Stimulated activated CD4-positive, alpha-beta T cell treated with anti-CD3 and anti-CD28 coated beads, Interleukin-1b, Interleukin-23, amount 100 ng/mL, for 4 hours (primary cell): ENCODE data around the gene RNF4.
"Not testable (repeated sequence)": the region's sequence is repeated elsewhere in the genome, so short reads cannot be mapped to it uniquely, and the experiment has no call there.

Experiments used
- DNase-seq, 2 donors: peaks; one replicate each; pipeline ENCODE4 v3.0.0-alpha.2; 2020; ENCODE audit warnings: low read depth in 2 of 2

RNF4 gene

GRCh38 chr4:2468456-2469191, at the start of gene RNF4:
Gene RNF4, plus strand, starts transcription at chr4:2469106. Its CDS starts 21,388 bp downstream, at chr4:2490494.
- DNase-seq: peak; percentile 90 to 94

- no peak for DNase-seq
Measured at GRCh38 chr4:2419814-2420213, 49.1 kb upstream of the RNF4 start.

GRCh38 chr4:2421928-2422327, 47.0 kb upstream of the RNF4 start:
- no peak for DNase-seq

GRCh38 chr4:2423066-2423465, 45.8 kb upstream of the RNF4 start:
- no peak for DNase-seq

- no peak for DNase-seq
Measured at GRCh38 chr4:2423695-2424094, 45.2 kb upstream of the RNF4 start.

- DNase-seq: no peak
Measured at GRCh38 chr4:2424581-2424980, 44.3 kb upstream of the RNF4 start.

GRCh38 chr4:2425386-2426068, 43.4 kb upstream of the RNF4 start:
- DNase-seq: no peak

- no peak for DNase-seq
Measured at GRCh38 chr4:2426069-2426397, 42.9 kb upstream of the RNF4 start.

GRCh38 chr4:2426711-2427275, 42.1 kb upstream of the RNF4 start:
- no peak for DNase-seq

- DNase-seq: no peak
Measured at GRCh38 chr4:2427383-2428334, 41.2 kb upstream of the RNF4 start.

GRCh38 chr4:2428496-2429213, 40.3 kb upstream of the RNF4 start:
- no peak for DNase-seq

- not testable (repeated sequence) for DNase-seq
Measured at GRCh38 chr4:2429945-2430757, 38.8 kb upstream of the RNF4 start.

GRCh38 chr4:2432004-2432403, 36.9 kb upstream of the RNF4 start:
- no peak for DNase-seq

- DNase-seq: no peak
Measured at GRCh38 chr4:2432991-2433530, 35.8 kb upstream of the RNF4 start.

- DNase-seq: no peak
Measured at GRCh38 chr4:2433609-2434350, 35.1 kb upstream of the RNF4 start.

- no peak for DNase-seq
Measured at GRCh38 chr4:2434420-2434819, 34.5 kb upstream of the RNF4 start.

- no peak for DNase-seq
Measured at GRCh38 chr4:2436301-2436700, 32.6 kb upstream of the RNF4 start.

GRCh38 chr4:2436761-2437474, 32.0 kb upstream of the RNF4 start:
- DNase-seq: no peak
